NB4 (cell line): ENCODE measurements around the gene FAM241B.

Experiments
- CTCF ChIP-seq: IDR thresholded peaks from one replicate; pipeline ENCODE4 v1.5.1; 2012; ENCODE audit warnings: low read depth, low read length
- MAX ChIP-seq: IDR thresholded peaks from 2 replicates; pipeline ENCODE4 v1.6.1; 2011; ENCODE audit warnings: low read depth, low read length
- MYC ChIP-seq: IDR thresholded peaks from 2 replicates; pipeline ENCODE4 v1.6.1; 2011; ENCODE audit warnings: low read depth, low read length
- POLR2A ChIP-seq: IDR thresholded peaks from 2 replicates; pipeline ENCODE4 v1.6.1; 2011; ENCODE audit warnings: mild to moderate bottlenecking; ENCODE audit not compliant: insufficient read length; ENCODE audit errors: extremely low read depth

- TF ChIP-seq CTCF (peak; percentile 79), POLR2A (no peak), MAX (peak; percentile 36; the same call in 1 of the 2 replicates), MYC (peak; percentile 38; the same call in 1 of the 2 replicates)
These were observed 9.5 kb downstream of the FAM241B start for GRCh38 chr10:69639291-69640195.
